ENCODE results near the gene C6orf132. TPM values are rescaled to one million over a fixed set of nuclear protein-coding genes. Genes with fewer than 3 reads are reported as not detected.

C6orf132 gene
- total RNA-seq, 1 donor from 2014 or later, result not detected

DNA sequence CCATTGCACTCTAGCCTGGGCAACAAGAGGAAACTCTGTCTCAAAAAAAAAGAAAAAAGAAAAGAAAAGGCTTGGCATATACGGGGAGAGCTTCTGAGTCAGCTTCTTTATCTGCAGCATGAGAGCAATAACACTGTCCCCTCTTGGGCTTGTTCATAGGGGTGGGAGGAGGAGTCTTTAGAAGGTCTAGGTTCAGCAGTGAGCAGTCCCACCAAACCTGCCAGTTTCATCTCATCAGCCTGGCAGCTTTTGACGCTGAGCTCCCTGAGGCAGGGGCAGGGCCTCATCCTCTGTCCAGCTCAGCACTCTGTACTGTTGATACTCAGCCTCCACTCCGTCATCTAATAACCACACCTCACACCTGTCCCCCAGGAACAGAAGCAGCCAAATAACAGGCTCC lies 5.6 kb upstream of the C6orf132 start:
- intact Hi-C loops (cut with micrococcal nuclease), result no loop called here
- Mint-ChIP-seq H3K27ac (no peak overlapping the region), H3K4me1 (no peaks in the 10 kb centered on the region), H3K36me3 (ENCODE audit: low read depth) (no peaks in the 10 kb centered on the region), H3K9me3 (no peaks in the 10 kb centered on the region), H3K27me3 (peaks cover 12% of the 10 kb centered on the region), H3K4me3 (no peak overlapping the region)
- no peak for ATAC-seq (ENCODE audit: low read depth)
- POLR2A ChIA-PET, result no interaction called here
- TF ChIP-seq CTCF (IDR thresholded peaks at IDR 0.05), result no peak
- CTCF ChIA-PET, result no interaction called here
- no peak for DNase-seq

- intact Hi-C loops (cut with micrococcal nuclease), result no loop called here
- ChIA-PET POLR2A (no interaction called here), CTCF (no interaction called here)
- Mint-ChIP-seq H3K36me3 (ENCODE audit: low read depth) (no peaks in the 10 kb centered on the region), H3K4me1 (peaks cover 4% of the 10 kb centered on the region), H3K9me3 (no peaks in the 10 kb centered on the region), H3K27ac (no peak overlapping the region), H3K4me3 (no peak overlapping the region), H3K27me3 (peaks cover 16% of the 10 kb centered on the region)
- DNase-seq, result no peak
- no peak for ATAC-seq (ENCODE audit: low read depth)
- no peak for TF ChIP-seq CTCF (IDR thresholded peaks at IDR 0.05)
These were observed 4.7 kb upstream of the C6orf132 start for GRCh38 chr6:42147138-42147562.

GRCh38 chr6:42141603-42142117 lies 760 bp downstream of the C6orf132 start:
- H3K9me3 Mint-ChIP-seq, result no peaks in the 10 kb centered on the region
- POLR2A ChIA-PET, result no interaction called here
- H3K4me1 Mint-ChIP-seq, result peaks cover 21% of the 10 kb centered on the region
- H3K36me3 Mint-ChIP-seq (ENCODE audit: low read depth), result no peaks in the 10 kb centered on the region
- no peak overlapping the region for H3K4me3 Mint-ChIP-seq
- no peak for TF ChIP-seq CTCF (IDR thresholded peaks at IDR 0.05)
- peaks cover 20% of the 10 kb centered on the region for H3K27me3 Mint-ChIP-seq
- DNase-seq (no peak), ATAC-seq (ENCODE audit: low read depth) (no peak)
- CTCF ChIA-PET, result no interaction called here
- intact Hi-C loops (cut with micrococcal nuclease), result no loop called here
- no peak overlapping the region for H3K27ac Mint-ChIP-seq

- POLR2A ChIA-PET, result no interaction called here
- Mint-ChIP-seq H3K27ac (no peak overlapping the region), H3K4me1 (peaks cover 26% of the 10 kb centered on the region), H3K9me3 (no peaks in the 10 kb centered on the region), H3K36me3 (ENCODE audit: low read depth) (no peaks in the 10 kb centered on the region), H3K27me3 (peaks cover 20% of the 10 kb centered on the region), H3K4me3 (no peak overlapping the region)
- CTCF ChIA-PET, result no interaction called here
- no peak for ATAC-seq (ENCODE audit: low read depth)
- no peak for TF ChIP-seq CTCF (IDR thresholded peaks at IDR 0.05)
- DNase-seq, result no peak
- intact Hi-C loops (cut with micrococcal nuclease), result no loop called here
These were observed 1.4 kb downstream of the C6orf132 start for GRCh38 chr6:42140756-42141602.

DNA sequence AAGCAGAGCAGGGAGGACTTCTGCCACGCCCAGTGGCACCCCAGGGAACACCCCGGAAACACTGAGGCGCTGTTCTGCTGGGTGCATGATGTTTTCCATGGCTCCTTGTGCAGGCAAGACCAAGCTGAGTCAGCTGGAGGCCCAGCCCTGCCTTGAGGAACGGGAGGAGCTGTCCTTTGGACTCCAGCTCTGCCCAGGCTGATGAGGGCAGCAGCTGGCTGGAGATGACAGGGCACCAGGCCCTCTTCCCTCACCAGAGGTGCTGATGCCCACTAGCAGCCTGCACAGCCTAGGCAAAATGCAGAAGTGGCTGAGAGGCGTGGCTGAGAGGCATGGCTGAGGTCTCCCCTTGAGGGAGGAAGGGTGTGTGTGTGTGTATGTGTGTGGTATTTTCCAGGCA lies 2.4 kb downstream of the C6orf132 start:
- DNase-seq, result peak; percentile 20
- Mint-ChIP-seq H3K4me1 (peaks cover 26% of the 10 kb centered on the region), H3K4me3 (no peak overlapping the region), H3K36me3 (ENCODE audit: low read depth) (no peaks in the 10 kb centered on the region), H3K27ac (no peak overlapping the region), H3K9me3 (no peaks in the 10 kb centered on the region), H3K27me3 (peaks cover 20% of the 10 kb centered on the region)
- POLR2A ChIA-PET, result no interaction called here
- intact Hi-C loops (cut with micrococcal nuclease), result no loop called here
- TF ChIP-seq CTCF (IDR thresholded peaks at IDR 0.05), result no peak
- peak; percentile 45 for ATAC-seq (ENCODE audit: low read depth)
- CTCF ChIA-PET, result no interaction called here

Measured in activated B cell treated with CpG ODN at 0.5 μM for 24 hours (primary cell).